Measurements from ENCODE around the gene SLC6A9.

Gene SLC6A9

DNA sequence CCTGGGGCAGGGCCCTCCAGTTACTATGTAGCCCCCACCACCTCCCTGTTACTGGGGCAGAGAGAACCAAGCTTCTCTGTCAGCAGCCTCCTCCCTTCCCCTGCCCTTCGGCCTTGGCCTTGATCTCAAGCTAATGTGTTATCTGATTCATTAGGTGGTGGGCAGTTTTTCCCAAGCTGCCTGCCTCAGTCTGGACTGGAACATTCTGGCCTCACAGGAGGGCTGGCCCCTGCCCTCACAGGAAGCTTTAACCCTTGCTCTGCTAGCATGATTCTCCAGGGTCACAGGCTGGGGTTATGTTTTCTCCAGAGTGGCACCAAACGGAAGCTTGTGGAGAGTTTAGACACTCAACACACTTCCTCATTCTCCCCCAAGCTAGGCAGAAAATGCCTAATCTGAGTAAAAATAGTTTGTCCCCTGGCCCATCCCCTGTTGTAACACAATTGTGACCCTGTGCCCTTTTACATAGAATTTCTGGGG, 37.2 kb upstream of the SLC6A9 start:
- H3K4me3 ChIP-seq (ENCODE audit: low read depth, low read length) = no peak overlapping the region
- TF ChIP-seq, protein P1, sequence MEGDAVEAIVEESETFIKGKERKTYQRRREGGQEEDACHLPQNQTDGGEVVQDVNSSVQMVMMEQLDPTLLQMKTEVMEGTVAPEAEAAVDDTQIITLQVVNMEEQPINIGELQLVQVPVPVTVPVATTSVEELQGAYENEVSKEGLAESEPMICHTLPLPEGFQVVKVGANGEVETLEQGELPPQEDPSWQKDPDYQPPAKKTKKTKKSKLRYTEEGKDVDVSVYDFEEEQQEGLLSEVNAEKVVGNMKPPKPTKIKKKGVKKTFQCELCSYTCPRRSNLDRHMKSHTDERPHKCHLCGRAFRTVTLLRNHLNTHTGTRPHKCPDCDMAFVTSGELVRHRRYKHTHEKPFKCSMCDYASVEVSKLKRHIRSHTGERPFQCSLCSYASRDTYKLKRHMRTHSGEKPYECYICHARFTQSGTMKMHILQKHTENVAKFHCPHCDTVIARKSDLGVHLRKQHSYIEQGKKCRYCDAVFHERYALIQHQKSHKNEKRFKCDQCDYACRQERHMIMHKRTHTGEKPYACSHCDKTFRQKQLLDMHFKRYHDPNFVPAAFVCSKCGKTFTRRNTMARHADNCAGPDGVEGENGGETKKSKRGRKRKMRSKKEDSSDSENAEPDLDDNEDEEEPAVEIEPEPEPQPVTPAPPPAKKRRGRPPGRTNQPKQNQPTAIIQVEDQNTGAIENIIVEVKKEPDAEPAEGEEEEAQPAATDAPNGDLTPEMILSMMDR (IDR thresholded peaks at IDR 0.05; ENCODE audit: low read depth, low read length) = no peak
- TF ChIP-seq, protein P2, sequence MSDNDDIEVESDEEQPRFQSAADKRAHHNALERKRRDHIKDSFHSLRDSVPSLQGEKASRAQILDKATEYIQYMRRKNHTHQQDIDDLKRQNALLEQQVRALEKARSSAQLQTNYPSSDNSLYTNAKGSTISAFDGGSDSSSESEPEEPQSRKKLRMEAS (IDR thresholded peaks at IDR 0.05; ENCODE audit: low read depth, low read length) = peak; percentile 12; the same call in 1 of the 2 replicates
- DNase-seq (ENCODE audit: low read depth) = peak; percentile 85

DNA sequence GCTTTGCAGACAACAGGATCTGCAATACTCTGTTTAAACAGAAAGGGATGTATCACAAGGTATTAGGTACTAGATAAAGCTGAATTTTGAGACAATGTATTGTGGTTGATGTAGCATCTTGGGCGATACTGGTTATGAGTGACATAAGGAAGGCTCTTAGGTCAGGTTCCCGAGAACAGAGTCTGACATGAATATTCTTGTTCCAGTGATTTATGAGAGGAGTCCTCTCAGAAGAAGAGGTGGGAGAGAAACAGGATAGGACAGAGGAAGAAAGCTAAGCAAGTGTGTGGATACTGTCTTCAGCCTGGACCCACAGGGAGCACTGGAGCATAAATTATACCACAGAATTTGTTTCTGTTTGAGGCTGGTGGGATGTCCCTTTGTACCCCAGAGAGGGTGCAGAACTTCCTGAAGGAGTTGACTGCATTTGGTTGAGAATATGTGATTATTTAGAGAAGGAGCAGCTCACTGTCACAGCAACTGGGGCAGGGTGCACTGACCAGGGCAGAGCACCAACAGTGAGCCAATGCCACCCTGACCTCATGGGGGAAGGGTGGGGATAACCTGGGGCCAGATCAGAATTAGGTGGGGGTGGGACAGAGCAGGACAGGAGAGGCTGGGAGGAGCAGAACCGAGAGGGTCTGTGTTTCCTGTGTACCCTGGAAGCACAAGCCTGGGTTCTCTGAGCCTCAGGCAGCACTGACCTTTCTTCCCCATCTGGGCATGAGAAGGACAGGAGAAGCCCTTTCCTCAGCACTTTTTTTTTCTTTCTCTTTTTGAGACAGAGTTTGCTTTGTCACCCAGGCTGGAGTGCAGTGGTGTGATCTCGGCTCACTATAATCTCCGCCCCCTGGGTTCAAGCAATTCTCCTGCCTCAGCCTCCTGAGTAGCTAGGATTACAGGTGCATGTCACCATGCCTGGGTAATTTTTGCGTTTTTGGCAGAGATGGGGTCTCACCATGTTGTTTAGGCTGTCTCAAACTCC, 36.3 kb upstream of the SLC6A9 start:
- TF ChIP-seq POLR2A (IDR thresholded peaks at IDR 0.05; ENCODE audit: extremely low read depth, insufficient read length) = no peak
- no peak for TF ChIP-seq MYC (IDR thresholded peaks at IDR 0.05; ENCODE audit: low read depth, low read length)
- TF ChIP-seq, protein P2 (IDR thresholded peaks at IDR 0.05; ENCODE audit: low read depth, low read length) = no peak
- TF ChIP-seq, protein P1 (IDR thresholded peaks at IDR 0.05; ENCODE audit: low read depth, low read length) = no peak
- H3K4me3 ChIP-seq (ENCODE audit: low read depth, low read length) = no peak overlapping the region
- peak; percentile 7 for DNase-seq (ENCODE audit: low read depth)

DNA sequence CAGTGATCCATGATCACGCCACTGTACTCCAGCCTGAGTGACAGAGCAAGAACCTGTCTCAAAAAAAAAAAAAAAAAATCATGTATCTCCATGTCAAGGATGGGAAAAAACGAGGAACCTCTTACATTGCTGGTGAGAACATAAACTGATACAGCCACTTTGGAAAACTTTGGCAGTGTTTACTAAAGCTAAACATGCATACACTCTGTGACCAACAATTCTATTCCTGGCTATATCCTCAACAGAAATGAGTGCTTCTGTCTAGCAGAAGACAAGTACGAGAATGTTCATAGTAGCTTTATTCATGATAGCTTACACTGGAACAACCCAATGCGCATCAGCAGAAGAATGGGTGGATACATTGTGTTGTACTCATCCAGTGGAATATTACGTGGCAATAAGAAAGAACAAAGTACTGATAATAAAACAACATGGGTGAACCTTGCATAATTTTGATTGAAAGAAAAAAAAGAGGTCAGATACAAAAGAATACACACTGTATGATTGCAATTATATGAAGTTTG, 31.5 kb upstream of the SLC6A9 start:
- no peak for DNase-seq (ENCODE audit: low read depth)
- TF ChIP-seq, protein P2 (IDR thresholded peaks at IDR 0.05; ENCODE audit: low read depth, low read length) = no peak
- TF ChIP-seq, protein P1 (IDR thresholded peaks at IDR 0.05; ENCODE audit: low read depth, low read length) = no peak
- TF ChIP-seq POLR2A (IDR thresholded peaks at IDR 0.05; ENCODE audit: extremely low read depth, insufficient read length) = no peak
- TF ChIP-seq MYC (IDR thresholded peaks at IDR 0.05; ENCODE audit: low read depth, low read length) = no peak
- no peak overlapping the region for H3K4me3 ChIP-seq (ENCODE audit: low read depth, low read length)

DNA sequence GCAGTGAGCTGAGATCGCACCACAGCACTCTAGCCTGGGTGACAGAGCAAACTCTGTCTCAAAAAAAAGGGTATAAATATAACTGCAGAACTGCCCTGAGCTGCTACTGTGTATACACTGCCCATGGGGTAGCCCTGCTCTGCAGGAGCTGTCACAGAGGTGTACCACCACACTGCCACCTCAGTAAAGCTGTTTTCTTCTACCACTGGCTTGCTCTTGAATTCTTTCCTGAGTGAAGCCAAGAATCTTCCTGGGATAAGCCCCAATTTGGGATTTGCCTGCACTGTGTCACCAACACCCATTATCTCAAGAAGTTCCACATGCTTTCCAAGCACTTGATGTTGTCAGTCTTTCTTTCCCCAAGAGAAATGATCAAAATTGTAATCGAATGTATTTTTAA, 30.6 kb upstream of the SLC6A9 start:
- no peak for DNase-seq (ENCODE audit: low read depth)
- TF ChIP-seq, protein P1 (IDR thresholded peaks at IDR 0.05; ENCODE audit: low read depth, low read length) = no peak
- TF ChIP-seq POLR2A (IDR thresholded peaks at IDR 0.05; ENCODE audit: extremely low read depth, insufficient read length) = no peak
- H3K4me3 ChIP-seq (ENCODE audit: low read depth, low read length) = no peak overlapping the region

DNA sequence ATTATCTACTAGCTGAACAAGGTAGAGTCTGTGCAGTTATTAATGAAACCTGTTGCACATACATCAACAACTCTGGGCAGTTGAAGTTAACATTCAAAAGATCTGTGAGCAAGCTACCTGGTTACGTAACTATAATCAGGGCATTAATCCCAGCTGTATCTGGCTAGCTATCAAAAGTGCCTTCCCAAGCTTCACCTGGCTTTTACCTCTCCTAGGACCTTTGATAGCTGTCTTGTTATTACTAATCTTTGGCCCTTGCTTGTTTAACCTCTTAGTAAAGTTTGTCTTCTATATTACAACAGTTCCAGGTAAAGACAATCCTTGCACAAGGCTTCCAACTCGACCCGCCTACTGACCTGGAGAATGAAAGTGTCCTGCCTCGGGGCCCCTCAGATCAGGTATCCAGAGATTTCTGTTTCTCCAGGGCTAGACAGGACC, 29.6 kb upstream of the SLC6A9 start:
- no peak for DNase-seq (ENCODE audit: low read depth)
- H3K4me3 ChIP-seq (ENCODE audit: low read depth, low read length) = no peak overlapping the region
- TF ChIP-seq, protein P1 (IDR thresholded peaks at IDR 0.05; ENCODE audit: low read depth, low read length) = no peak

Data from NB4 (cell line).